T-helper 22 cell (primary cell): ENCODE results near the gene HRH3.

Source experiments
- DNase-seq: peaks from one replicate; pipeline ENCODE4 v3.0.0-alpha.2; 2020; ENCODE audit warnings: low read depth

Gene HRH3

DNA sequence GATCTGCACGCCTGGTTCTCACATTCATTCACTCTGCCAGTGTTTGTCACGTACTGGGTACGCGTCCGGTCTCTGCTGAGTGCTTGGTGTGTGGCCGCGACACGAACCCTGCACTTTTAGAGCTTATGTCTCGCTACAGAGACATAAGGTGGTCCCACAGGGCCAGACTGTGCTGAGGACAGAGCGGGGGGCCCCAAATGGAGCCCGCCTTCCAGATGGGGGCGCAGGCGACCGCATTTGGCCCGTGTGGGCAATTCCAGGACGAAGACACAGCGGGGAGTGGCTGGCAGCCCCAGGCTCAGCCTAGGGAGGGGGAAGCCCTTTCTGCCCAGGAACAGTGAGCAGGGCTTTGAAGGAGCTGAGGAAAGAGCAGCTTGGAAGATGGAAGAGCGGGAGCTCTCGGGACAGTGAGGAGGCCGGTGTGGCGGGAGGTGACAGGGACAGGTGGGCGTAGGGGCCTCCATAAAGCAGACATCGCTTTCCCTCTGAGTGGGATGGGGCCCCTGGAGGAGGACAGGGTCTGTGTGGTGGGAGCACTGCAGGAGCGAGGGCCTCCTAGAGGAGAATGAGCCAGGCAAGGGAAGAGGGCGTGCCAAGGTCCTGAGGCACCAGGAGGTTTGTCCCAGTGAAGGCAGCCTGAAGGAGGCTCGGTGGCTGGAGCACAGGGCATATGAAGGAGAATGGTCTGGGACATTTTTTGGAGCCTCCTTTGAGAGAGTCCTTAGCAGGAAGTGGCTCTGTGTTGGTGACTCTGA lies 45.0 kb downstream of the HRH3 start:
- DNase-seq, result no peak

DNA sequence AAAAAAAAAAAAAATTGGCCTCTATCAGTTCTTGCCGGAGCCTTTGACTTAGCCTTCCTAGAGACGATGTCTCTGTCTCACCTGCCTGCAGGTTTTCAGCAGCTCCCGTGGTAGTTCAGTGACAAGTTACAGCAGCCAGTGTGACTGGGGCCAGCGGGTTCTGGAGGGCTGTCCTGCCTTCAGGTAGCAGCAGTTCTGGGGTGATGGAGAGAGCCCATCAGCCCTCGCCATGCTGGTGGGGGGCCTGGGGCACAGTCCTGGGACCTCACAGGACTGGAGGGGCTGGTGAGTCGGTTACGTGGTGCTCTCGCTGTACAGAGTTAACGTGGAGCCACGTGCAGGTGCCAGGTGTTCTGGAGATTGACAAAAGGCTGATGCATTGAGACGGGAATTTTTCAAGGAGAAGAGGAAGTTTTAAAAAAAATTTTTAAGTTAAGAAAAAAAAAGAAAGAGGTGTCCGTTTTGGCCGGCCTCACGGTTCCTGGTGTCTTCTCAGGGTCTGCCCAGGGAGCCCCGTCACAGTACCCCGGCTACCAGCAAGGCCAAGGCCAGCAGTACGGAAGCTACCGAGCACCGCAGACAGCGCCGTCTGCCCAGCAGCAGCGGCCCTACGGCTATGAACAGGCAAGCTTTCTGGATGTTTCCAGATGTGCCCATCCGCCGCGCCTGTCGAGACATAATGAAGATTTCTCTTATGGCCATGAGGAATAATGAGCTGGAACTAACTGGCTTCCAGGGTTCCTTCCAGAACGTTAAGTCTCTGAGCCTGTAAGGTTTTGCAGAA lies 45.9 kb downstream of the HRH3 start:
- no peak for DNase-seq

DNA sequence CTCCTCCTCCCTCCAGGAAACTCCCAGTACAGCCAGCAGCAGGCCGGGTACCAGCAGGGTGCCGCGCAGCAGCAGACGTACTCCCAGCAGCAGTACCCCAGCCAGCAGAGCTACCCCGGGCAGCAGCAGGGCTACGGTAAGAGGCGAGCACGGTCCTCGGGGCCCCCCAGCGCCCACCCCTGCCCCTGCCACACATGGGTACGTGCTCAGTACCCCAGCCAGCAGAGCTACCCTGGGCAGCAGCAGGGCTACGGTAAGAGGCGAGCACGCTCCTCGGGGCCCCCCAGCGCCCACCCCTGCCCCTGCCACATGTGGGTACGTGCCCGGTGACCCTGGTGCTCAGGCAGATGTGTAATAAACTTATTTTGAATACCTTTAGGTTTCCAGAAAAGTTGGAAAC lies 47.4 kb downstream of the HRH3 start:
- DNase-seq, result no peak

DNA sequence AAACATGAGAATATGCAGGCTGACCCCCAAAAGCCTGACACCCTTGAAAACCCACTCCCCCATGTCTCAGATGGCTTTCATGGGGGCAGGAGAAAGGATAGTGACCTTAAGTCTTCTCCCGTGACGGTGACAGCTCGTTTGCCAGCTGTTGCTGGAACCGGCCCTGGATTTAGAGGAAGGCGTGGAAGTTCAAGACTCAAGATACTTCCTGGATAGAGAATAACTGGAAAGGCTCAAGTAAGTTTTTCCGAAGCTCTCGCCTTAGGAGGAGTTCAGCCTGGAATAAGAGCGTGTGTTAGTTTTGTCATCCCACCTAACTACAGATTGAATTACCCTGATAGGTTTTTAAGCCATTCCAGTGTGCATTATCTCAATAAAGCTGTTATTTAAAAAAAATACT lies 48.8 kb downstream of the HRH3 start:
- DNase-seq, result no peak

DNA sequence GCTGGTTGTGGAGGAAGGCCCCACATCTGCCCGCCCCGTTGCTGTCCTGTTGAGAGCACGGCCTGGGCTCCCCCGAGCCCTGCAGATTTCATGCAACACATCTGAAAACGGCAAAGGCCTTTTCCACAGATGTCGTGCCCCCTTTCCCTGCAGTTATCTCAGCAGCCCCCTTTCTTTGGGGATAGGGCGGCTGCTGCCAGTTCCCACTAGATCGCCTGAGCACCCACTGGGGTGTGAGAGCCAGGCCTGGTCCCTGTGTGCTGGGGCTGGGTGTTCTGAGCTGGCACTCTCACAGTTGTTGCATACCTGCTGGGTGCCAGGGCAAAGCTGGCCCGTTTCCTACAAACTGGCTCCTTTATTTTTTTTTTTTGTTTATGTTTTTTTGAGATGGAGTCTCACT lies 49.5 kb downstream of the HRH3 start:
- no peak for DNase-seq

DNA sequence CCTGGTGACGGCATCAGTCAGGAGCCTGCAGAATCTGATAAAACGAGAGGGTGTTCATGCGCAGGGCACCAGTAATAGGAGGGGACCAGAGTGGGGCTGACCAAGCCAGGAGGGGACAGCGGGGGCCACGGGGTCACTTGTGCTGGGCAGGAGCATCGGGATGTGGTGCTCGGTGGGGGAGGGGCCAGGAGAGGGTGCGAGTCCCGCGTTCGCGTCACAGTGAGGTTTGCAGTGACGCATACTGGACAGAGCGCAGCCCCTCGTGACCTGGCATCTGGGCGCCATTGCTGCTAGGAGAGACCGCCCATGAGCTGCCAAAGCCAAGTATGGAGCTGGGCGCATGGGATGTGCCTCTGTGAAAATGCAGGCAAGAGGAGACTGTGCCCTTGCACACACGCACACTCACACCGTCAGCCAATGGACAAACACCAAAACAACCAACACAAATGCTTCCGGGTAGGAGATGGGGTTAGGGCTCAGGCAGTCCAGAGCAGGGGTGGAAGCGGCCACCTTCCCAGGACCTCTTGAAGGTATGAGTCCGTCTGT lies 51.1 kb downstream of the HRH3 start:
- no peak for DNase-seq

DNA sequence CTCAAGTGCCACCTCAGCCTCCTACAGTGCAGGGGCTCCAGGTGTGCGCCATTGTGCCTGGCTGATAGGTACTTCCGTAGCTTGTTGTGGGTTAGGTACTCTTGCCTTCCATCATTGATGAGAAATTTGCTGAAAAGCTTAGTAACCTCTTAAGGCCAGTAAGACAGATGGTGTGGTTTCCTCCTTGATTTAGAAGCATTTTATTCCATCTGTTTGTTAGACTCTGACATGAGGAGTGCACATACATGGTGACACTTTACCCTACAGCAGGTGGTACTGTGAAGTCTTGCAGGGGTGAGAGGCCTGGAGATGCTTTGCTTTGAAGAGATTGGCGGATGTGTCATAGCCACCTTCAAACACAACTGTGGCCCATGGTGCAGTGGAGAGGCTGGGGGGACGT lies 52.0 kb downstream of the HRH3 start:
- DNase-seq, result no peak

DNA sequence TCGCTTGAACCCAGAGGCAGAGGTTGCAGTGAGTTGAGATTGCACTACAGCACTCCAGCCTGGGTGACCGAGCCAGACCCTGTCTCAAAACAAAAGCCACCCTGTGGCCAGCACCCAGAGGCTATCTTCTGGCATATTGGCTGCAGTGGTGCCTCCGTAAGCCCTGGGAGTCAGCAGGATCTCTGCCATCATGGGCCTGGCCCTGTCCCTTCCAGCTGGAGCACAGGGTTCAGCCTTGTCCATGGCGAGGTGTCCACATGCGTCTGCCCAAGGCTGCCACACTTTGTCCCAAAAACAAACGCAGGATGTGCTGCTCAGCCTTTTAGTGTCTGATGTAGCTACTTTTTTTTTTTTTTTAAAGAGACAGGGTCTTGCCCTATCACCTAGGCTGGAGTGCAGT lies 52.6 kb downstream of the HRH3 start:
- no peak for DNase-seq

DNA sequence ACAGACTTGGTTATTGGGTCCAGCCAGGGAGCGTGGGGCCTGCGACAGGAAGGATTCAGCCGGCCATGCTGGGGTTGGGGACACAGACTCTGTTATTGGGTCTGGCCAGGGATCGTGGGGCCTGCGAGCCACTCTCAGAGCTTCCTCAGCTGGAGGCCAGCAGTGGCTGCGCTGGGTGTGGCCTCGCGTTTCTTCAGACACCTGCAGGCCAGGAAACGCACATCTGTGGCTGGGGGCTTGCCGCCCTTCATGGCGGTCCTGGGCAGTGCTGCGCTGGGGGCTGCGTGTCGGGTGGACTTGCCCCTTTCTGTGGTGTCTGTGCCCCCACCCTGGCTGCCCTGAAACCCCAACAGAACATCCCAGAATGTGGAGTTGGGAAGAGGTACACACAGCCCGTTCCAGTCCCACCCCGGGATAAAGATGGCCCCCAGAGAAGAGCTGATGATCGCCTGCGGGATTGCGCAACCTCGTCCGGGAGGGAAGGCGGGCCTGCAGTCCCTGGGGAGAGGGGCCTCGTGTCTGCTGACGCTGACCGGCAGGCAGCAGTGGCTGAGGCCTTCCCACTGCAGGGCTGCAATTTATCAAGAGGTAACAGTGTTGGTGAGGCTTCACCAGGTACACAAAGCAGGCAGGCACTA lies 54.2 kb downstream of the HRH3 start:
- no peak for DNase-seq
